K562 (cell line): ENCODE results near the gene FKBP1B. TPM values are rescaled to one million over a fixed set of nuclear protein-coding genes. Genes with fewer than 3 reads are reported as not detected.
A peak's percentile ranks its signal among the peaks of the same experiment; 100 is the strongest.
"Not testable (repeated sequence)": the region's sequence is repeated elsewhere in the genome, so short reads cannot be mapped to it uniquely, and the experiment has no call there.

Source experiments
- ATAC-seq: fragments of 200-7000 bp; cut with Tn5 transposase; 3 replicates; pipeline ENCODE4 v1.9.1; 2020; ENCODE audit warnings: moderate library complexity
- BruUV-seq: library from RNA; stranded (reverse); fragments of 400-500 nt; replicated peaks from 2 replicates; lab custom pipeline; 2021; lab: Mats Ljungman, UMichigan
- CTCF ChIA-PET: fragments of 300-600 bp; formaldehyde crosslinking; extraction: SDS; loops from one replicate; lab custom pipeline; 2021; ENCODE audit warnings: low intra/inter-chr PET ratio; lab: Yijun Ruan, JAX
- POLR2A ChIA-PET: fragments of 300-600, 350-650 bp; sonication (Branson Sonifier 250); formaldehyde crosslinking; extraction: SDS; loops from one replicate; lab custom pipeline; 2021; ENCODE audit warnings: antibody characterized with exemption, inconsistent platforms; lab: Yijun Ruan, JAX
- DNase-seq, 4 experiments: peaks; one replicate each; pipeline versions ENCODE4 v3.0.0 to v3.0.0-alpha.2; 2011 to 2018; ENCODE audit warnings: low spot score in 3 of 4, mixed read lengths in 3 of 4; ENCODE audit errors: extremely low read depth in 1 of 4
- FAIRE-seq: peaks from 2 replicates; lab custom pipeline; 2011; peaks lifted over from hg19 to GRCh38; lab: Jason Lieb, UNC
- H2AFZ ChIP-seq: 2 replicates; pipeline ENCODE4 v1.6.0; 2011; ENCODE audit warnings: low read depth, low read length, control low read depth, inconsistent platforms
- H3K27ac ChIP-seq: fragments of 200-600 bp; 3 replicates; pipeline ENCODE4 v1.8.0; 2011; ENCODE audit warnings: low read depth, mild to moderate bottlenecking, control low read depth, inconsistent platforms, low read length, moderate library complexity, mixed read lengths; ENCODE audit errors: extremely low read depth
- H3K27me3 ChIP-seq, 2 experiments: fragments of 300-600 bp in 1 of 2; 2 replicates in 1 of 2; 3 replicates in 1 of 2; pipeline versions ENCODE4 v1.6.0 to v1.8.0; 2011; ENCODE audit warnings: inconsistent platforms in 2 of 2, low read length in 2 of 2, mild to moderate bottlenecking in 1 of 2, mixed read lengths in 1 of 2, moderate library complexity in 1 of 2; ENCODE audit not compliant: control insufficient read depth in 2 of 2, insufficient read depth in 2 of 2
- H3K36me3 ChIP-seq: fragments of 300-600 bp; 3 replicates; pipeline ENCODE4 v1.8.0; 2011; ENCODE audit warnings: mild to moderate bottlenecking, low read length, inconsistent platforms; ENCODE audit not compliant: control insufficient read depth, insufficient read depth
- H3K4me1 ChIP-seq, 2 experiments: fragments of 200-600 bp in 1 of 2; replicated peaks in 1 of 2; 2 replicates in 1 of 2; 3 replicates in 1 of 2; pipeline versions ENCODE4 v1.5.1 to v1.8.0; 2011; ENCODE audit warnings: inconsistent platforms in 2 of 2, low read length in 2 of 2, mild to moderate bottlenecking in 1 of 2, mixed read lengths in 1 of 2, moderate library complexity in 1 of 2; ENCODE audit not compliant: control insufficient read depth in 2 of 2, insufficient read depth in 2 of 2
- H3K4me2 ChIP-seq: 2 replicates; pipeline ENCODE4 v1.6.1; 2011; ENCODE audit warnings: low read length, control low read depth, inconsistent platforms, mixed read lengths; ENCODE audit not compliant: insufficient read depth
- H3K4me3 ChIP-seq: fragments of 200-600 bp; sonication (generic), shearing (Covaris generic); 2 replicates; pipeline ENCODE4 v1.5.1; 2016; ENCODE audit warnings: control low read depth, inconsistent platforms
- H3K79me2 ChIP-seq: fragments of 200-600 bp; 3 replicates; pipeline ENCODE4 v1.8.0; 2011; ENCODE audit warnings: low read length, inconsistent platforms; ENCODE audit not compliant: control insufficient read depth, insufficient read depth
- H3K9ac ChIP-seq, 2 experiments: 2 replicates each; pipeline versions ENCODE4 v1.6.0 to v1.6.1; 2011; ENCODE audit warnings: low read depth in 2 of 2, low read length in 2 of 2, control low read depth in 1 of 2, inconsistent platforms in 1 of 2, mild to moderate bottlenecking in 1 of 2, mixed read lengths in 1 of 2; ENCODE audit not compliant: insufficient read depth in 1 of 2
- H3K9me1 ChIP-seq: one replicate; pipeline ENCODE4 v1.6.0; 2011; ENCODE audit warnings: inconsistent platforms, mild to moderate bottlenecking, low read length, moderate library complexity; ENCODE audit not compliant: control insufficient read depth, insufficient read depth
- H3K9me3 ChIP-seq: replicated peaks from 2 replicates; pipeline ENCODE4 v1.5.1; 2011; ENCODE audit warnings: low read depth, low read length, inconsistent platforms; ENCODE audit not compliant: control insufficient read depth, insufficient read depth
- H4K20me1 ChIP-seq: replicated peaks from 2 replicates; pipeline ENCODE4 v1.6.1; 2011; ENCODE audit warnings: low read length, inconsistent platforms, mixed read lengths; ENCODE audit not compliant: control insufficient read depth, insufficient read depth
- BCOR ChIP-seq: fragments of 450-650 bp; IDR thresholded peaks from 2 replicates; pipeline ENCODE4 v1.6.1; 2016
- ZNF146 ChIP-seq: IDR thresholded peaks from one replicate; pipeline ENCODE4 v1.6.1; 2018; ENCODE audit warnings: missing compliant biosample characterization; ENCODE audit not compliant: unreplicated experiment
- WGBS: fragments of 100-300 bp; shearing (Covaris generic); methylation state at CpG from one replicate; pipeline ENCODE4 v1.1.6; 2016; ENCODE audit warnings: low coverage, mixed read lengths; ENCODE audit not compliant: insufficient coverage; ENCODE audit errors: missing lambda C conversion rate; 5-methylcytosine and 5-hydroxymethylcytosine counted together
- in situ Hi-C: fragments of 300-500 bp; cut with MboI; formaldehyde crosslinking; loops from 4 replicates; pipeline ENCODE4 v1.15.0; 2018; ENCODE audit warnings: inconsistent platforms, mixed read lengths
- intact Hi-C: fragments of 100-400 bp; cut with micrococcal nuclease; formaldehyde crosslinking; loops from 2 replicates; pipeline ENCODE4 v1.14.2; 2022
- polyA plus RNA-seq, 8 experiments: library from polyadenylated mRNA; depleted of rRNA in 4 of 8; stranded (reverse) in 5 of 8; unstranded in 3 of 8; fragments of >200 nt; fragmentation: Nextera tagmentation in 2 of 8; fragmentation: Illumina TruSeq in 1 of 8; extraction: Ambion mirVana in 2 of 8; extraction: Trizol in 1 of 8; gene quantifications; 2 replicates each; pipeline versions ENCODE4 v1.2.1 to v1.2.3, GENCODE V29; 2011 to 2014; ENCODE audit warnings: inconsistent platforms in 1 of 8, missing spikeins in 1 of 8
- total RNA-seq, 7 experiments: library from RNA; depleted of rRNA in 6 of 7; stranded (reverse); fragments of >200 nt in 6 of 7; fragmentation: Illumina TruSeq in 2 of 7; extraction: Trizol in 2 of 7; gene quantifications; 2 replicates each; pipeline versions ENCODE4 v1.2.1 to v1.2.3, GENCODE V29; 2011 to 2021; ENCODE audit warnings: low replicate concordance in 1 of 7

Gene FKBP1B
- total and polyA plus RNA-seq, 9 of the 15 experiments (the other 6 are each of a cell fraction or from before 2014, with no cell fraction given): 0.58 to 9.4 (median 1.6) TPM

GRCh38 chr2:24093270-24093669, 43.7 kb downstream of the FKBP1B start:
- ATAC-seq, H4K20me1 ChIP-seq, H2AFZ ChIP-seq, DNase-seq, H3K4me1 ChIP-seq, H3K4me3 ChIP-seq, POLR2A ChIA-PET, H3K27me3 ChIP-seq, intact Hi-C loops, CTCF ChIA-PET, H3K36me3 ChIP-seq, H3K9me3 ChIP-seq, H3K4me2 ChIP-seq, H3K27ac ChIP-seq, H3K9me1 ChIP-seq, H3K9ac ChIP-seq, BruUV-seq, in situ Hi-C loops, H3K79me2 ChIP-seq, FAIRE-seq: not testable (repeated sequence)
- 74% methylated on average over 5 of the region's 5 CpGs for WGBS
- TF ChIP-seq BCOR (0 out of 2 replicates have a peak, but pooled peaks have one; percentile 27), ZNF146 (peak; percentile 83)

DNA sequence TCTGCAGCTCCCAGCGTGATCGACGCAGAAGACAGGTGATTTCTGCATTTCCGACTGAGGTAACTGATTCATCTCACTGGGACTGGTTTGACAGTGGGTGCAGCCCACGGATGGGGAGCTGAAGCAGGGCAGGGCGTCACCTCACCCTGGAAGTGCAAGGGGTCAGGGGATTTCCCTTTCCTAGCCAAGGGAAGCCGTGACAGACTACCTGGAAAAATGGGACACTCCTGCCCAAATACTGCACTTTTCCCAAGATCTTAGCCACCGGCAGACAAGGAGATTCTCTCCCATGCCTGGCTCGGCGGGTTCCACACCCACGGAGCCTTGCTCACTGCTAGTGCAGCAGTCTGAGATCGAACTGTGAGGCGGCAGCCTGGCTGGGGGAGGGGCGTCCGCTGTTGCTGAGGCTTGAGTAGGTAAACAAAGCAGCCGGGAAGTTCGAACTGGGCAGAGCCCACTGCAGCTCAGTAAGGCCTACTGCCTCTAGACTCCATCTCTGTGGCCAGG, 45.7 kb downstream of the FKBP1B start:
- BruUV-seq, POLR2A ChIA-PET, H3K27me3 ChIP-seq, H3K27ac ChIP-seq, H3K9ac ChIP-seq, H3K9me1 ChIP-seq, H3K4me1 ChIP-seq, H3K4me3 ChIP-seq, ATAC-seq, H3K4me2 ChIP-seq, intact Hi-C loops, H3K79me2 ChIP-seq, H3K36me3 ChIP-seq, H2AFZ ChIP-seq, FAIRE-seq, in situ Hi-C loops, DNase-seq, H3K9me3 ChIP-seq, H4K20me1 ChIP-seq: not testable (repeated sequence)
- WGBS: 42% methylated on average over 17 of the region's 17 CpGs
- CTCF ChIA-PET: interaction anchor here (0.7 kb wide), 1 partner anchor 12 kb away, joined by 3 read pairs; no protein-coding TSS in a partner anchor
